ENCODE data around the gene TMEM191C.
"Not testable (repeated sequence)": the region's sequence is repeated elsewhere in the genome, so short reads cannot be mapped to it uniquely, and the experiment has no call there.

The TMEM191C gene

GRCh38 chr22:21446128-21446826 lies 20.9 kb upstream of the TMEM191C start:
- no peak for DNase-seq (ENCODE audit: low read depth in 1 of 2, low spot score in 1 of 2)

DNA sequence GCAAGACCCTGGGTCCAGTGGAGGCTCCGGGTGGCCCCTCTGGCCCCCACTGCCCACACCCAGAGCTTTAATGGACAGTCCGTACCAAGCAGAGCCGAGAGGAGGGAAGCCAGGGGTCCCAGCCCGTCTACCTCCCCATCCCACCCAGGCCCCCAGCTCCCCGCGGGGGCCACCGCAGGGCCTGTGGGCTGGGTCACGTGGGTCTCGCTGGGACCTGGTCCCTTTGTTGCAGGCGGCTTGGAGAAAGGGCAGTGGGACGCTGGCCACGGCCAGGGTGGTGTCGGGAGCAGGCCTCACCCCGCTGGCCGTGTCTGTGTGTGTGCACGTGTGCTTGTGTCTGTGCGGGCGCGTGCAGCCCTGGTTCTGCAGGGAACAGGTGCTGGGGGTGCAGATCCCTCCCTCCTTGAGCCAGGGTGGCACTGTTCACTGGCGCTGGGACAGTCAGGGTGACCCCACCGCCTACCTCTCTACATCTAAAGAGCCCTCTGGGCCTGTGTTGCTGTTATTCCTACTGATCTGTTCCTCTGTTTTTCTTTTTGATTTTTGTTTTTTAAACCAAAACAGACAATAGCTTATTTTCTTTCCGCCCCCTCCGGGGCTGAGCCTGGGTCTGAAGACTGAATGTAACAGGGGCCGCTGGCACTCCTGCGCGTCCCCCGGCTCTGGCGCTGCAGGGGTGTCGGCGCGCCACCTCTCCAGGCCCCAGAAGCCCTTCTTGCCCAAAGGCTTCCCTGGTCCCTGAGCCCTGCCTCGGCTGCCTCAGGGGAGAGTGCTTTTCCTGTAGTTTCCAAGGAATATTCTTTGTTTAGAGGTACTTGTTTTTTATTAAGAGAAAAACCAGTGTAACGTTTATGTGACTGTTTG lies 20.1 kb upstream of the TMEM191C start:
- DNase-seq (ENCODE audit: low read depth in 1 of 2, low spot score in 1 of 2), result no peak

DNA sequence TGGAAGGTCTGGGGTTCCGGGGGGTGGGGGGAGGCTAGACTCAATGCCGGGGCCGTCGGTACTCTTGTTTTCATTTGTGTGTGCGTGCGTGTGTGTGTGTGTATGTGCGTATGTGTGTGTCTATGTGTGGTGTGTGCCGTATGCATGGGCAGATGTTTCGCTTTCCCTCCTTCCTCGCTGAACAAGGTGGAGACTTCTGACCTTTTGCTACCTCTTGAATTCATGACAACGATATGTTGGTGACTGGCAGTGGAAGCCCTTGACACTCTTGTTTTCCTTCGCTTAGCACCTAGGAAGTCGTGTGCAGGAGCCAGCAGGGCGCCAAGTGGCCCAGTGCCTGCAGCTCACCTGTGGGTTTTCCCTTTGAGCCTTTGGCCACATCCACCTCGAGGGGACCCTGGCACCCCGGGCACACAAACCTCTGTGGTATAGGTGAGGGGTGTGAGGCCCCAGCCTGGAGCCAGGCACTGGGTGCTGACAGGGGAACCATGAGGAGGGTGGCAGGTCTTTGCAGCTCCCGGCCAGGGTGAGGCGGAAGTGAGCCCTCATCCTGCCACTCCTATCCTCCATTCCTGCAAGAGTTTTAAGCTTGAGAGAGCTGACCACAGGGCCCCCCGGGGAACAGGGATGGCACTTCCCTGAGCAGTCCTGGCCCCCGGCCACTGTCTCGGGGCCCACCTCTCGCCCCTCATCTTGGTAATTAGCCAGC lies 19.3 kb upstream of the TMEM191C start:
- no peak for DNase-seq (ENCODE audit: low read depth in 1 of 2, low spot score in 1 of 2)

DNA sequence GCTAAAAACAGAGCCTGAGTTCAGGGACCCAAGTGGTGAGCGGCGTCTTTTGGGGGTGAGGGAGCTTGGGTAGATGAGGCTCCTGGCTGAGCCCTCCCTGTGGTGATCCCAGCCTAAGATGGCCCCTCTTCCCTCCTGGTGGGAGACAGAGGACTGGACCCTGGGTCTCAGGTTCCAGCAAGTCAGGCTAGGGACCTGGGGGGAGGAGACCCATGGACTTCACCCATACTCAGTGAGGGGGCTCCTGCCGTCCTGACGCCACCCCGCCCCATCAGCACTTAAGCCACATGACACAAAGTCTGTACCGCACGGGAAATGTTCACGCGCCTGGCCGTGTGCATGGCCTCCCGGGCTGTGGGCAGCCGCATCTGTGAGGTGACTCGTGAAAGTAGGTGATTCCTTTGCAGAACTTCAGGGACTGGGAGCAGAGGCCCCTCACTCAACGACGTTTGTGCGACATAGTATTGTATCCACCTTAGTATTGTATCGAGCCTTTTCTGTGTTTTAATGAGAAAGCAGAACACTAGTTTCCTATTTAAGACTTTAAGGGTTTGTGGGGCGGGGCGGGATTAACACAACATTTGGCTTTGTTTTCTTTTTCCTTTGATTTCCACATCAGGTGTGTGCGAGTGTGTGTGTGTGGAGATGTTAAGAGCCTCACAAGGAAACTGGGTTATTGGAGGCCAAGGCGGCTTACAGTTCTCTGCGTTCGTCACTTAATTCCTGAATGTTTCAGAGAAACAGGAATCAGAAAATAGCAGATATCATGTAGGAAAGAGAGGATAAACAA lies 18.4 kb upstream of the TMEM191C start:
- DNase-seq (ENCODE audit: low read depth in 1 of 2, low spot score in 1 of 2), result no peak

GRCh38 chr22:21449531-21450319 lies 17.5 kb upstream of the TMEM191C start:
- DNase-seq (ENCODE audit: low read depth in 1 of 2, low spot score in 1 of 2), result no peak

GRCh38 chr22:21450320-21450831 lies 16.8 kb upstream of the TMEM191C start:
- DNase-seq (ENCODE audit: low read depth in 1 of 2, low spot score in 1 of 2), result no peak

- DNase-seq (ENCODE audit: low read depth in 1 of 2, low spot score in 1 of 2), result no peak
Observed at GRCh38 chr22:21450858-21451353, 16.3 kb upstream of the TMEM191C start.

DNA sequence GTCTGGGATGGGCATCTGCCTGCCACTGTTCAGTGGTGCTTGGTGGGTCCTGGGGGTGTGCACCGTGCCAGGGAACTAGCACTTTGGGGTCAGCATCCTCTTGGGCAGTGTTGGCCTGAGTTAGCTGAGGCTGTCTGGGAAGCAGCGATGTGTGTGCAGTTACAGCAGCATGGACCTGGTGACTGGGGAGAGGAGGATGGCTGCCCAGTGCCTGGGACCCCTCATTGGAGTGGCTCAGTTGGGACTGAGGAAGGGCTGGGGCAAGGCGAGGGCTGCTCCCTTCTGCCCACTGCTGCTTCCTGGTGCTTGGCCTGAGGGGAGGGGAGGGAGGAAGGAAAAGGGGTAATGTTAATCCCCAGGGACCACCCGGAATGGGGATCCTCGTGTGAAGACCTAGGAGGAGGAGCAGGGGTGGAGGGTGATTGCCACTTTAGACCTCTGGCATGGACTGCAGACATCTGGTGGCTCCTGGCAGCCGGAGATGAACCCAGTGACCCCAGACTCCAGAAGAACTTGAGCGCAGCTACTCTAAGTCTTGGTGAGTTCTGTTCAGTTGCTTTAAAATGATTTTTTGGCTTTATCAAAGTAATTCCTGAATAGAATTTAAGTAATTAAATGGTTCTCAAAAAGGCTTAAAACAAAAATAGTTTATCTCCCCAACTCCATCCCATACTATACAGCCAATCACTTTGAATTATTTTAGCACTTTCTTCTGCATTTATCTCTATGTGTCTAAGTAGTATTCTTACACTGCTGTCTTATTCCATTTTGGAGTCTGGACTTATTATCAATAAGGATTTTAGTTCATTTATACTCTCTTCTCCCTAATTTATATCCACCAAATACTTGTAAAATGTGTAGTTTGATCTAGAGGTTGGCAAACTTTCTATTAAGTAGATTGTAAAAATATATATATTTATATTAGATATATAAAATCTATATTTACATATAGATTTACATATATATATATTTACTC lies 15.4 kb upstream of the TMEM191C start:
- DNase-seq (ENCODE audit: low read depth in 1 of 2, low spot score in 1 of 2), result no peak

GRCh38 chr22:21452666-21453065 lies 14.5 kb upstream of the TMEM191C start:
- DNase-seq (ENCODE audit: low read depth in 1 of 2, low spot score in 1 of 2), result not testable (repeated sequence)

GRCh38 chr22:21454998-21455333 lies 12.2 kb upstream of the TMEM191C start:
- DNase-seq (ENCODE audit: low read depth in 1 of 2, low spot score in 1 of 2), result not testable (repeated sequence)

DNA sequence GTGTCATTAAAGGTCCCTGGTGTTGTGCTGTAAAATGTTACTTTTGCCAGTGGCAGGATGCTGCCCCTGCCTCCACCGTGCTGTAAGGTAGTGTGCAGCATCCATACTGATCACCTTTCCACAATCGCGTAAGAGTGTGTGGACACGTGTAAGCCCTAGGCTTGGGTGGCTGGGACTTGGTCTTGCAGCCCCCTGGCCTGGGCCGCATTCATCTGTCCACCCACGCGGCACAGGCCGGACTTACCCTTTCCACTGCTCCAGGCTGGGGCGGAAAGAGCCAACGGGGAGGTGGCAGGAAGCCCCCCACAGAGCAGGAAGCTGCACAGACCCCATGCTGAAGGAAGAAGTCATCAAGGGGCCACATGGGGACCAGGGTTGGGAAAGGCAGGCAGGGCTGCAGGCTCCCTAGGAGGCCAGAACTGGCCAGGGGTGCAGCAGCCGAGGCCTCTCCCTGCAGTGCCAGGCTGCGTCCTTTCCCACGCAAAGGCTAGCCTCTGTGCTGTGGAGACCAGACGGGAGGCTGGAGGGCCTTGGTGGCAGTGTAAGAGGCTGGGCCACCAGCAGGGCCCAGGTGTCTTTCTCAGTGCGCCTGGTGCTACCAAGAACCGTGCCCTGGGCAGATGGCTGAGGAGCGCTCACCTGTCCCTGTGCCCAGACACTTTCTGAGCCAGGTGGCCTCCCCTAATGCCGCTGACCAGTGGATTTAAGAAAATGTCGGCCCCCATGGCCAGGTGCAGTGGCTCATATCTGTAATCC lies 11.7 kb upstream of the TMEM191C start:
- no peak for DNase-seq (ENCODE audit: low read depth in 1 of 2, low spot score in 1 of 2)

- DNase-seq (ENCODE audit: low read depth in 1 of 2, low spot score in 1 of 2), result no peak
Observed at GRCh38 chr22:21457023-21457787, 10.0 kb upstream of the TMEM191C start.

- DNase-seq (ENCODE audit: low read depth in 1 of 2, low spot score in 1 of 2), result not testable (repeated sequence)
Observed at GRCh38 chr22:21462672-21463071, 4.5 kb upstream of the TMEM191C start.

DNA sequence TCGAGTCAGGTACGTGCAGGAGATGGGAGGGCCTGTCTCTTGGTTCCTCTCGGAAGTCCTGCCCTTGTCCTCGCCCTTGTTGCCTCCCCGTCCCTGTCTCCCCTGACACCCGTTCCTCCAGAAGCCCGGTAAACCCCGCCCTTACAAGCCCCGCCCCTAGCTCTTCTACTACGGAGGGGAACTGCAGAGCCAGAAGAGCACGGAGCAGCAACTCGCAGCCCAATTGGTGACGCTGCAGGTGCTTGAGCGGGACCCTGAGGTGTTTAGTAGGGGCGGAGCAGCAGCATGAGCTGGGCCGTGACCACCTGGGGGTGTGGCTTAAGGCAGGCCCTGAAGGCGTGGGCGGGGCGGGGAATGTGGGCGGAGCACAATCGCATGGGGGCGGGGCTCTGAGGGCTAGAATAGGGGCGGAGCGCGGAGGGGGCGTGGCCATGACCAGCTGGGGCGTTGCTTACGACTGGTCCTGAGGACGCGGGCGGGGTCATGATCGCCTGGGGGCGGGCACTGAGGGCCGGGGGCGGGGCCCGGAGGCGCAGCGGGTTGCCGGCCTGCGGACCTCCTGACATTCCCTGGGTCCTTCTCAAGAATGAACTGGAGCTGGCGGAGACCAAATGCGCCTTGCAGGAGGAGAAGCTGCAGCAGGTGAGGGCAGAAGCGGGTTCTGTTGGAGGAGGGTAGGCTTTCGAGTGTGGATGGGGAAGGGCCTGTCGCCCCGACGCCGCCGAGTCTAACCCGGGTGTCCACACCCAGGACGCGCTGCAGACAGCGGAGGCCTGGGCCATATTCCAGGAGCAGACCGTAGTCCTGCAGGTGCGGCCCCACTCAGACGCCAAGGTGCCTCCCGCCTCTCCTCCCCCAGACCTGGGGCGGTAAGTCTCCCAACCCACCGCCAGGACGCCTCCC lies 1.3 kb downstream of the TMEM191C start:
- DNase-seq (ENCODE audit: low read depth in 1 of 2, low spot score in 1 of 2), result peak; percentile 82 to 85

- not testable (repeated sequence) for DNase-seq (ENCODE audit: low read depth in 1 of 2, low spot score in 1 of 2)
Observed at GRCh38 chr22:21469097-21469994, 2.2 kb downstream of the TMEM191C start.
